Mucosa of rectum (tissue), 2 donors: ENCODE data around the gene FOXN3.

Experiments
- H3K27ac ChIP-seq, 2 donors: one replicate each; pipeline ENCODE4 v1.7.0; 2013; ENCODE audit warnings: inconsistent platforms in 2 of 2, low read depth in 2 of 2, low read length in 2 of 2
- H3K27me3 ChIP-seq, 2 donors: one replicate each; pipeline ENCODE4 v1.7.0; 2013; ENCODE audit warnings: low read length in 2 of 2; ENCODE audit not compliant: control insufficient read depth in 2 of 2, insufficient read depth in 2 of 2
- H3K36me3 ChIP-seq, 2 donors: one replicate each; pipeline ENCODE4 v1.7.0; 2013; ENCODE audit warnings: low read length in 2 of 2; ENCODE audit not compliant: control insufficient read depth in 2 of 2, insufficient read depth in 2 of 2
- H3K4me1 ChIP-seq, 2 donors: one replicate each; pipeline ENCODE4 v1.7.0; 2013; ENCODE audit warnings: low read length in 2 of 2, mild to moderate bottlenecking in 1 of 2; ENCODE audit not compliant: control insufficient read depth in 2 of 2, insufficient read depth in 2 of 2
- H3K4me3 ChIP-seq, 2 donors: one replicate each; pipeline ENCODE4 v1.7.0; 2013; ENCODE audit warnings: low read length in 2 of 2
- H3K9ac ChIP-seq, 2 donors: one replicate each; pipeline ENCODE4 v1.7.0; 2013; ENCODE audit warnings: low read length in 2 of 2, low read depth in 1 of 2, mild to moderate bottlenecking in 1 of 2
- H3K9me3 ChIP-seq, 2 donors: one replicate each; pipeline ENCODE4 v1.7.0; 2013; ENCODE audit warnings: low read length in 2 of 2; ENCODE audit not compliant: control insufficient read depth in 2 of 2
- donor health status: healthy.
- donor health status: Normal muscosa, but diverticular disease.

FOXN3 gene

GRCh38 chr14:89226801-89227495 is 190.1 kb downstream of the FOXN3 start:
- Histone ChIP-seq H3K27ac (no peak overlapping the region), H3K9ac (no peak overlapping the region), H3K27me3 (no peaks in the 10 kb centered on the region), H3K4me1 (no peaks in the 10 kb centered on the region), H3K36me3 (no peaks in the 10 kb centered on the region), H3K9me3 (no peaks in the 10 kb centered on the region), H3K4me3 (no peak overlapping the region)

- Histone ChIP-seq H3K4me1 (peaks cover under 1 to 8% of the 10 kb centered on the region in 2 donors), H3K4me3 (no peak overlapping the region), H3K27ac (no peak overlapping the region), H3K36me3 (no peaks in the 10 kb centered on the region), H3K9ac (no peak overlapping the region), H3K27me3 (no peaks in the 10 kb centered on the region), H3K9me3 (no peaks in the 10 kb centered on the region)
These were observed 191.4 kb downstream of the FOXN3 start for GRCh38 chr14:89225607-89226006.

- H3K27ac ChIP-seq = no peak overlapping the region
- peaks cover 3 to 4% of the 10 kb centered on the region in 2 donors for H3K36me3 ChIP-seq
- H3K4me3 ChIP-seq = no peak overlapping the region
- no peaks in the 10 kb centered on the region for H3K9me3 ChIP-seq
- H3K27me3 ChIP-seq = no peaks in the 10 kb centered on the region
- peaks cover 3 to 8% of the 10 kb centered on the region in 2 donors for H3K4me1 ChIP-seq
- no peak overlapping the region for H3K9ac ChIP-seq
These were observed 195.8 kb downstream of the FOXN3 start for GRCh38 chr14:89221109-89221810.

GRCh38 chr14:89219051-89219450 is 198.0 kb downstream of the FOXN3 start:
- no peaks in the 10 kb centered on the region for H3K9me3 ChIP-seq
- H3K9ac ChIP-seq = no peak overlapping the region
- H3K4me1 ChIP-seq = peaks cover 5 to 17% of the 10 kb centered on the region in 2 donors
- no peak overlapping the region for H3K27ac ChIP-seq
- peaks cover 3 to 4% of the 10 kb centered on the region in 2 donors for H3K36me3 ChIP-seq
- no peaks in the 10 kb centered on the region for H3K27me3 ChIP-seq
- H3K4me3 ChIP-seq = no peak overlapping the region

GRCh38 chr14:89217891-89218290 is 199.1 kb downstream of the FOXN3 start:
- Histone ChIP-seq H3K4me1 (peaks cover 5 to 18% of the 10 kb centered on the region in 2 donors), H3K9ac (no peak overlapping the region), H3K36me3 (peaks cover 3 to 4% of the 10 kb centered on the region in 2 donors), H3K9me3 (no peaks in the 10 kb centered on the region), H3K27ac (no peak overlapping the region), H3K4me3 (no peak overlapping the region), H3K27me3 (no peaks in the 10 kb centered on the region)

GRCh38 chr14:89215531-89215930 is 201.5 kb downstream of the FOXN3 start:
- H3K9me3 ChIP-seq = no peaks in the 10 kb centered on the region
- H3K27ac ChIP-seq = no peak overlapping the region
- H3K9ac ChIP-seq = no peak overlapping the region
- H3K4me3 ChIP-seq = no peak overlapping the region
- peaks cover 4 to 11% of the 10 kb centered on the region in 2 donors for H3K4me1 ChIP-seq
- H3K27me3 ChIP-seq = no peaks in the 10 kb centered on the region
- peaks cover 3 to 4% of the 10 kb centered on the region in 2 donors for H3K36me3 ChIP-seq

GRCh38 chr14:89215114-89215513 is 201.9 kb downstream of the FOXN3 start:
- peaks cover 3 to 4% of the 10 kb centered on the region in 2 donors for H3K36me3 ChIP-seq
- H3K9ac ChIP-seq = no peak overlapping the region
- H3K4me3 ChIP-seq = no peak overlapping the region
- H3K27ac ChIP-seq = no peak overlapping the region
- H3K9me3 ChIP-seq = no peaks in the 10 kb centered on the region
- no peaks in the 10 kb centered on the region for H3K27me3 ChIP-seq
- peaks cover 2 to 11% of the 10 kb centered on the region in 2 donors for H3K4me1 ChIP-seq

GRCh38 chr14:89214221-89214965 is 202.6 kb downstream of the FOXN3 start:
- peaks cover 2 to 11% of the 10 kb centered on the region in 2 donors for H3K4me1 ChIP-seq
- H3K27me3 ChIP-seq = no peaks in the 10 kb centered on the region
- H3K27ac ChIP-seq = no peak overlapping the region
- no peak overlapping the region for H3K4me3 ChIP-seq
- peaks cover 1 to 2% of the 10 kb centered on the region in 2 donors for H3K36me3 ChIP-seq
- H3K9ac ChIP-seq = no peak overlapping the region
- H3K9me3 ChIP-seq = no peaks in the 10 kb centered on the region

GRCh38 chr14:89212386-89213235 is 204.4 kb downstream of the FOXN3 start:
- Histone ChIP-seq H3K27ac (no peak overlapping the region), H3K4me1 (peaks cover 2 to 11% of the 10 kb centered on the region in 2 donors), H3K9ac (no peak overlapping the region), H3K36me3 (no peaks in the 10 kb centered on the region), H3K9me3 (no peaks in the 10 kb centered on the region), H3K27me3 (no peaks in the 10 kb centered on the region), H3K4me3 (no peak overlapping the region)
